SK-N-SH treated with all-trans-retinoic acid at 6 μM for 48 hours (cell line): ENCODE results near the gene UBE2N.

Experiments used
- ATAC-seq: fragments of 200-7000 bp; cut with Tn5 transposase; 3 replicates; pipeline ENCODE4 v1.9.1; 2020; ENCODE audit warnings: mild to moderate bottlenecking, moderate library complexity
- BACH2 ChIP-seq: fragments of 250-450 bp; sonication (Bioruptor Pico); IDR thresholded peaks from 2 replicates; pipeline ENCODE4 v1.9.0; 2021; ENCODE audit warnings: mild to moderate bottlenecking, borderline replicate concordance
- CSDC2 ChIP-seq: fragments of 250-450 bp; sonication (Bioruptor Pico); IDR thresholded peaks from 2 replicates; pipeline ENCODE4 v1.5.0; 2020; ENCODE audit warnings: mild to moderate bottlenecking, moderate library complexity
- ESRRG ChIP-seq: fragments of 250-450 bp; sonication (Bioruptor Pico); IDR thresholded peaks from 2 replicates; pipeline ENCODE4 v1.6.1; 2021; ENCODE audit warnings: mild to moderate bottlenecking
- ISL1 ChIP-seq: fragments of 250-450 bp; sonication (Bioruptor Pico); IDR thresholded peaks from 2 replicates; pipeline ENCODE4 v2.1.2; 2022; ENCODE audit warnings: mild to moderate bottlenecking, moderate library complexity
- PPARA ChIP-seq: fragments of 250-450 bp; sonication (Bioruptor Pico); IDR thresholded peaks from 2 replicates; pipeline ENCODE4 v1.5.0; 2020; ENCODE audit warnings: mild to moderate bottlenecking, borderline replicate concordance
- RARB ChIP-seq: fragments of 250-450 bp; sonication (Bioruptor Pico); IDR thresholded peaks from 2 replicates; pipeline ENCODE4 v1.8.0; 2021; ENCODE audit warnings: mild to moderate bottlenecking, moderate library complexity
- TCF4 ChIP-seq: fragments of 250-450 bp; sonication (Bioruptor Pico); IDR thresholded peaks from 2 replicates; pipeline ENCODE4 v1.8.0; 2021; ENCODE audit warnings: mild to moderate bottlenecking, moderate library complexity, borderline replicate concordance
- TOX ChIP-seq: fragments of 250-450 bp; sonication (Bioruptor Pico); IDR thresholded peaks from 2 replicates; pipeline ENCODE4 v1.8.0; 2021; ENCODE audit warnings: mild to moderate bottlenecking, moderate library complexity, borderline replicate concordance
- ZC3H10 ChIP-seq: fragments of 250-450 bp; sonication (Bioruptor Pico); IDR thresholded peaks from 2 replicates; pipeline ENCODE4 v1.5.1; 2021; ENCODE audit warnings: mild to moderate bottlenecking, moderate library complexity
- ZFP3 ChIP-seq: fragments of 250-450 bp; sonication (Bioruptor Pico); IDR thresholded peaks from 2 replicates; pipeline ENCODE4 v1.5.0; 2020; ENCODE audit warnings: mild to moderate bottlenecking, moderate library complexity
- ZFP30 ChIP-seq: fragments of 450-650 bp; formaldehyde crosslinking; IDR thresholded peaks from 2 replicates; pipeline ENCODE4 v1.5.0; 2022; ENCODE audit warnings: mild to moderate bottlenecking, moderate library complexity
- ZNF565 ChIP-seq: fragments of 450-650 bp; formaldehyde crosslinking; conservative IDR thresholded peaks from 2 replicates; pipeline ENCODE4 v1.5.0; 2020; ENCODE audit warnings: low read depth, mild to moderate bottlenecking, moderate library complexity
- ZNF70 ChIP-seq: fragments of 450-650 bp; formaldehyde crosslinking; IDR thresholded peaks from 2 replicates; pipeline ENCODE4 v1.5.0; 2020; ENCODE audit warnings: mild to moderate bottlenecking, moderate library complexity
- ZNF8 ChIP-seq: fragments of 450-650 bp; formaldehyde crosslinking; IDR thresholded peaks from 2 replicates; pipeline ENCODE4 v1.5.0; 2020; ENCODE audit warnings: mild to moderate bottlenecking, moderate library complexity
- TF ChIP-seq, protein P1 (sequence below): fragments of 250-450 bp; sonication (Bioruptor Pico); IDR thresholded peaks from 2 replicates; pipeline ENCODE4 v1.8.0; 2021; ENCODE audit warnings: low read depth, mild to moderate bottlenecking, moderate library complexity, borderline replicate concordance
- TF ChIP-seq, protein P2 (sequence below): fragments of 250-450 bp; sonication (Bioruptor Pico); IDR thresholded peaks from 2 replicates; pipeline ENCODE4 v1.5.0; 2020; ENCODE audit warnings: mild to moderate bottlenecking, moderate library complexity
- TF ChIP-seq, protein P3 (sequence below): fragments of 250-450 bp; sonication (Bioruptor Pico); IDR thresholded peaks from 2 replicates; pipeline ENCODE4 v1.8.0; 2020; ENCODE audit warnings: mild to moderate bottlenecking, moderate library complexity, borderline replicate concordance
- TF ChIP-seq, protein P4 (sequence below): fragments of 250-450 bp; sonication (Bioruptor Pico); IDR thresholded peaks from 2 replicates; pipeline ENCODE4 v1.5.1; 2020; ENCODE audit warnings: low read depth, mild to moderate bottlenecking, moderate library complexity

UBE2N gene

DNA sequence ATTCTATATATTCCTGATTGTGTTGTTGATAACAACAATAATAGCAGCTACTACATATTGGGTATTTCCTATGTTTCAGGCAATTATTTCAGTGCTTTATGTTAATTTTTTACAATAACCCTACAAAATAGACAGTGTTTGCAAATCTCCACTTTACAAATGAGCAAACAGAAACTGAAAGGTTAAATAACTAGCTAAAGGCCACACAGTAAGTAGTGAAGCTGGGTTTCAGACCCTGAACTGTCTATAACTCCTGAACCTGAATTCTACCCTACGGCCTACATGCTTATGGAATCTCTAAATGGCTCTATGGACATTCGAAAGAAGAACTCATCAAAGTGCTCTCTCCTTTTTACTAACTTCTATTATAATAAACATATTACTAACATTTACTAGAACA is 83.7 kb downstream of the UBE2N start:
- TF ChIP-seq RARB (CRISPR knock-in tag) (no peak), ZNF70 (CRISPR knock-in tag) (no peak), ZFP30 (no peak), BACH2 (CRISPR knock-in tag) (no peak), ESRRG (CRISPR knock-in tag) (no peak), ZC3H10 (CRISPR knock-in tag) (no peak), ZNF565 (CRISPR knock-in tag) (no peak)
- TF ChIP-seq, protein P1, sequence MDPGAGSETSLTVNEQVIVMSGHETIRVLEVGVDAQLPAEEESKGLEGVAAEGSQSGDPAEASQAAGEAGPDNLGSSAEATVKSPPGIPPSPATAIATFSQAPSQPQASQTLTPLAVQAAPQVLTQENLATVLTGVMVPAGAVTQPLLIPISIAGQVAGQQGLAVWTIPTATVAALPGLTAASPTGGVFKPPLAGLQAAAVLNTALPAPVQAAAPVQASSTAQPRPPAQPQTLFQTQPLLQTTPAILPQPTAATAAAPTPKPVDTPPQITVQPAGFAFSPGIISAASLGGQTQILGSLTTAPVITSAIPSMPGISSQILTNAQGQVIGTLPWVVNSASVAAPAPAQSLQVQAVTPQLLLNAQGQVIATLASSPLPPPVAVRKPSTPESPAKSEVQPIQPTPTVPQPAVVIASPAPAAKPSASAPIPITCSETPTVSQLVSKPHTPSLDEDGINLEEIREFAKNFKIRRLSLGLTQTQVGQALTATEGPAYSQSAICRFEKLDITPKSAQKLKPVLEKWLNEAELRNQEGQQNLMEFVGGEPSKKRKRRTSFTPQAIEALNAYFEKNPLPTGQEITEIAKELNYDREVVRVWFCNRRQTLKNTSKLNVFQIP (CRISPR knock-in tag), result no peak
- no peak for ATAC-seq

DNA sequence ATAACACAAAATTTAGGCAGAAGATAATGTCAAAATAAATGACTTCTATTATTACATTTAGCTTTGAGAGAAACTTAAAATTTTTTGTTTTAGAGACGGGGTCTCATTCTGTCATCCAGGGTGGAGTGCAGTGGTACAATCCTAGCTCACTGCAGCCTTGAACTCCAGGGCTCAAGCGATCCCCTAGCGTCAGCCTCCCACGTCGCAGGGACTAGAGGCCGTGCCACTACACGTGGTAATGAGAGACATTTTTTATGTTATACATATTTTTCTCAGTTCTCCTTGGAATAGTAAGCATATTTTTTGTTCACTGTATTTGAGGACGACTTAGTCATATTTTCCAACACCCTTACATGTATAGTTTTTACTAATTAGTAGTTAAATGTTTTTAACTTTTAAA is 85.5 kb downstream of the UBE2N start:
- TF ChIP-seq, protein P2, sequence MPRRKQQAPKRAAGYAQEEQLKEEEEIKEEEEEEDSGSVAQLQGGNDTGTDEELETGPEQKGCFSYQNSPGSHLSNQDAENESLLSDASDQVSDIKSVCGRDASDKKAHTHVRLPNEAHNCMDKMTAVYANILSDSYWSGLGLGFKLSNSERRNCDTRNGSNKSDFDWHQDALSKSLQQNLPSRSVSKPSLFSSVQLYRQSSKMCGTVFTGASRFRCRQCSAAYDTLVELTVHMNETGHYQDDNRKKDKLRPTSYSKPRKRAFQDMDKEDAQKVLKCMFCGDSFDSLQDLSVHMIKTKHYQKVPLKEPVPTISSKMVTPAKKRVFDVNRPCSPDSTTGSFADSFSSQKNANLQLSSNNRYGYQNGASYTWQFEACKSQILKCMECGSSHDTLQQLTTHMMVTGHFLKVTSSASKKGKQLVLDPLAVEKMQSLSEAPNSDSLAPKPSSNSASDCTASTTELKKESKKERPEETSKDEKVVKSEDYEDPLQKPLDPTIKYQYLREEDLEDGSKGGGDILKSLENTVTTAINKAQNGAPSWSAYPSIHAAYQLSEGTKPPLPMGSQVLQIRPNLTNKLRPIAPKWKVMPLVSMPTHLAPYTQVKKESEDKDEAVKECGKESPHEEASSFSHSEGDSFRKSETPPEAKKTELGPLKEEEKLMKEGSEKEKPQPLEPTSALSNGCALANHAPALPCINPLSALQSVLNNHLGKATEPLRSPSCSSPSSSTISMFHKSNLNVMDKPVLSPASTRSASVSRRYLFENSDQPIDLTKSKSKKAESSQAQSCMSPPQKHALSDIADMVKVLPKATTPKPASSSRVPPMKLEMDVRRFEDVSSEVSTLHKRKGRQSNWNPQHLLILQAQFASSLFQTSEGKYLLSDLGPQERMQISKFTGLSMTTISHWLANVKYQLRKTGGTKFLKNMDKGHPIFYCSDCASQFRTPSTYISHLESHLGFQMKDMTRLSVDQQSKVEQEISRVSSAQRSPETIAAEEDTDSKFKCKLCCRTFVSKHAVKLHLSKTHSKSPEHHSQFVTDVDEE, result no peak
- TF ChIP-seq PPARA, result no peak
- TF ChIP-seq TOX, result no peak
- no peak for TF ChIP-seq ZNF8 (CRISPR knock-in tag)
- no peak for TF ChIP-seq RARB (CRISPR knock-in tag)
- TF ChIP-seq ZFP30, result no peak
- no peak for TF ChIP-seq ISL1 (CRISPR knock-in tag)
- no peak for TF ChIP-seq TCF4 (CRISPR knock-in tag)
- no peak for TF ChIP-seq ZC3H10 (CRISPR knock-in tag)
- no peak for TF ChIP-seq ZNF565 (CRISPR knock-in tag)
- TF ChIP-seq, protein P3, sequence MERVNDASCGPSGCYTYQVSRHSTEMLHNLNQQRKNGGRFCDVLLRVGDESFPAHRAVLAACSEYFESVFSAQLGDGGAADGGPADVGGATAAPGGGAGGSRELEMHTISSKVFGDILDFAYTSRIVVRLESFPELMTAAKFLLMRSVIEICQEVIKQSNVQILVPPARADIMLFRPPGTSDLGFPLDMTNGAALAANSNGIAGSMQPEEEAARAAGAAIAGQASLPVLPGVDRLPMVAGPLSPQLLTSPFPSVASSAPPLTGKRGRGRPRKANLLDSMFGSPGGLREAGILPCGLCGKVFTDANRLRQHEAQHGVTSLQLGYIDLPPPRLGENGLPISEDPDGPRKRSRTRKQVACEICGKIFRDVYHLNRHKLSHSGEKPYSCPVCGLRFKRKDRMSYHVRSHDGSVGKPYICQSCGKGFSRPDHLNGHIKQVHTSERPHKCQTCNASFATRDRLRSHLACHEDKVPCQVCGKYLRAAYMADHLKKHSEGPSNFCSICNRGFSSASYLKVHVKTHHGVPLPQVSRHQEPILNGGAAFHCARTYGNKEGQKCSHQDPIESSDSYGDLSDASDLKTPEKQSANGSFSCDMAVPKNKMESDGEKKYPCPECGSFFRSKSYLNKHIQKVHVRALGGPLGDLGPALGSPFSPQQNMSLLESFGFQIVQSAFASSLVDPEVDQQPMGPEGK (CRISPR knock-in tag), result no peak
- no peak for TF ChIP-seq CSDC2
- no peak for TF ChIP-seq ZFP3
- TF ChIP-seq, protein P4, sequence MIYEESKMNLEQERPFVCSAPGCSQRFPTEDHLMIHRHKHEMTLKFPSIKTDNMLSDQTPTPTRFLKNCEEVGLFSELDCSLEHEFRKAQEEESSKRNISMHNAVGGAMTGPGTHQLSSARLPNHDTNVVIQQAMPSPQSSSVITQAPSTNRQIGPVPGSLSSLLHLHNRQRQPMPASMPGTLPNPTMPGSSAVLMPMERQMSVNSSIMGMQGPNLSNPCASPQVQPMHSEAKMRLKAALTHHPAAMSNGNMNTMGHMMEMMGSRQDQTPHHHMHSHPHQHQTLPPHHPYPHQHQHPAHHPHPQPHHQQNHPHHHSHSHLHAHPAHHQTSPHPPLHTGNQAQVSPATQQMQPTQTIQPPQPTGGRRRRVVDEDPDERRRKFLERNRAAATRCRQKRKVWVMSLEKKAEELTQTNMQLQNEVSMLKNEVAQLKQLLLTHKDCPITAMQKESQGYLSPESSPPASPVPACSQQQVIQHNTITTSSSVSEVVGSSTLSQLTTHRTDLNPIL (CRISPR knock-in tag), result no peak
- ATAC-seq, result no peak
